ENCODE results near the gene RBM4B. TPM values are rescaled to one million over a fixed set of nuclear protein-coding genes. Genes with fewer than 3 reads are reported as not detected.

Gene RBM4B
- total RNA-seq, 1 donor from 2014 or later: 17.4 TPM

DNA sequence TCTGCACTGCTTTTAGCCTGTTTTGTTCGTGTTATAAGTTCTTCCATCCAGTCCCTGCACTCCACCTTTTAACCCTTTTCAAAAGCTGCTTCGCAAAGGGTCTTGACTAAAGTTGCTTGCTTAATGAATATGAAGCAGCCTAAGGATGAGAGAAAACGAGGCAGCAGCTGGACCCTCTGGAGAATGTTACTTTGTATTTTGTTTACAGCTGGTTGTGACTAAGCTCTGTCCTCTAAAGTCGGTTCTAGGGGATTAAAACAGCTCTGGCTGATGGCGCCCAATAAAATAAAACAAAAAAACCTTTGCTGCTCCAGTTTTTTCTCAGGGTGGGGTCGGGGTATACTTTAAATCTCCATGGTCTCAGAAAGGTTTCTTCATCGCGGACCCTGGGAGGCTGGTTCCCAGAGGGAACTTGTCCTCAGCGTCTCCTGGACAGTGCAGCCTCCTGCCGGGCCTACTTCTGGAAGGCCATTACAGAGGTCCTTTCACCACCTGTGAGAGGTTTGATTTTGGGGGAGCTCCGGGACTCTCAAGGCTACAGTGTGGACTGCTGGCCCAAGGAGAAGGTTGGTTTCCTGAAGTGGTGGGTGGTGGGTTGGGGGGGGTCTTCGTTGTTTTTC is 40.0 kb downstream of the RBM4B start:
- intact Hi-C loops (cut with DNase I): no loop called here
- H3K36me3 ChIP-seq: peaks cover 0 to 26% of the 10 kb centered on the region in 2 donors
- peak in 1 of 2 donors; percentile 88 for DNase-seq (ENCODE audit: extremely low spot score in 2 of 2)

DNA sequence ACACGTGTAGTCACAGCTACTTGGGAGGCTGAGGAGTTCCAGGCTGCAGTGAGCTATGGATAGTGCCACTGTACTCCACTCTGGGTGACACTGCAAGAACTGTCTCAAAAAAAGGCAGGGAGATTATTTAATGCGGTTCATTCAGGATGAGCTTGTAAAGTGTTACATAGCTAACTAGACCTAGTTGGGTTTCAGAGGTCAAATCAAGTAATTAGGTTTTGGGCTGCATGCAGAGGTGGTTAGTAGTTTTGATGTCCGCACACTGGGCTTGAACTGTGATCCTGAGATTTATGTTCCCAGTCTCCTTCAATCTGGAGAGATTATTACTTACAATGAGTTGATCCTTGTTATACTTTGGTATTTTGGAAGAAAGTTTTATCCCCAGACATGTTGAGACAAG is 41.3 kb downstream of the RBM4B start:
- H3K4me3 ChIP-seq: no peak overlapping the region
- H3K4me1 ChIP-seq: peaks cover 45% of the 10 kb centered on the region
- H3K36me3 ChIP-seq: peaks cover 0 to 15% of the 10 kb centered on the region in 2 donors
- DNase-seq (ENCODE audit: extremely low spot score in 2 of 2): no peak
- no peaks in the 10 kb centered on the region for H3K9me3 ChIP-seq
- no peak overlapping the region for H3K27ac ChIP-seq
- no peaks in the 10 kb centered on the region for H3K27me3 ChIP-seq
- no peak for TF ChIP-seq POLR2AphosphoS5 (IDR thresholded peaks at IDR 0.05; ENCODE audit: insufficient read depth in 1 of 2, low read depth in 1 of 2)
- no peak for TF ChIP-seq POLR2A (IDR thresholded peaks at IDR 0.05)
- TF ChIP-seq, protein P1, sequence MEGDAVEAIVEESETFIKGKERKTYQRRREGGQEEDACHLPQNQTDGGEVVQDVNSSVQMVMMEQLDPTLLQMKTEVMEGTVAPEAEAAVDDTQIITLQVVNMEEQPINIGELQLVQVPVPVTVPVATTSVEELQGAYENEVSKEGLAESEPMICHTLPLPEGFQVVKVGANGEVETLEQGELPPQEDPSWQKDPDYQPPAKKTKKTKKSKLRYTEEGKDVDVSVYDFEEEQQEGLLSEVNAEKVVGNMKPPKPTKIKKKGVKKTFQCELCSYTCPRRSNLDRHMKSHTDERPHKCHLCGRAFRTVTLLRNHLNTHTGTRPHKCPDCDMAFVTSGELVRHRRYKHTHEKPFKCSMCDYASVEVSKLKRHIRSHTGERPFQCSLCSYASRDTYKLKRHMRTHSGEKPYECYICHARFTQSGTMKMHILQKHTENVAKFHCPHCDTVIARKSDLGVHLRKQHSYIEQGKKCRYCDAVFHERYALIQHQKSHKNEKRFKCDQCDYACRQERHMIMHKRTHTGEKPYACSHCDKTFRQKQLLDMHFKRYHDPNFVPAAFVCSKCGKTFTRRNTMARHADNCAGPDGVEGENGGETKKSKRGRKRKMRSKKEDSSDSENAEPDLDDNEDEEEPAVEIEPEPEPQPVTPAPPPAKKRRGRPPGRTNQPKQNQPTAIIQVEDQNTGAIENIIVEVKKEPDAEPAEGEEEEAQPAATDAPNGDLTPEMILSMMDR (IDR thresholded peaks at IDR 0.05): no peak
- intact Hi-C loops (cut with DNase I): no loop called here

More for the DNA sequence above, 40.0 kb downstream of the RBM4B start:
- TF ChIP-seq, protein P1 (IDR thresholded peaks at IDR 0.05): no peak
- TF ChIP-seq POLR2A (IDR thresholded peaks at IDR 0.05): no peak
- TF ChIP-seq POLR2AphosphoS5 (IDR thresholded peaks at IDR 0.05; ENCODE audit: insufficient read depth in 1 of 2, low read depth in 1 of 2): no peak
- Histone ChIP-seq H3K9me3 (no peaks in the 10 kb centered on the region), H3K27ac (peak overlapping the region; percentile 72), H3K27me3 (no peaks in the 10 kb centered on the region), H3K4me1 (peaks cover 58% of the 10 kb centered on the region), H3K4me3 (peak overlapping the region; percentile 77 to 97)

GRCh38 chr11:66632952-66633351 is 44.7 kb downstream of the RBM4B start:
- peaks cover 21% of the 10 kb centered on the region for H3K4me1 ChIP-seq
- intact Hi-C loops (cut with DNase I): no loop called here
- H3K36me3 ChIP-seq: peaks cover 0 to 21% of the 10 kb centered on the region in 2 donors

GRCh38 chr11:66631883-66632282 is 45.8 kb downstream of the RBM4B start:
- no peaks in the 10 kb centered on the region for H3K9me3 ChIP-seq
- no peak overlapping the region for H3K27ac ChIP-seq
- peaks cover 19% of the 10 kb centered on the region for H3K4me1 ChIP-seq
- H3K27me3 ChIP-seq: no peaks in the 10 kb centered on the region
- intact Hi-C loops (cut with DNase I): no loop called here
- TF ChIP-seq POLR2A (IDR thresholded peaks at IDR 0.05): no peak
- TF ChIP-seq POLR2AphosphoS5 (IDR thresholded peaks at IDR 0.05; ENCODE audit: insufficient read depth in 1 of 2, low read depth in 1 of 2): no peak
- TF ChIP-seq, protein P1 (IDR thresholded peaks at IDR 0.05): no peak
- no peak overlapping the region for H3K4me3 ChIP-seq
- peaks cover 0 to 31% of the 10 kb centered on the region in 2 donors for H3K36me3 ChIP-seq
- DNase-seq (ENCODE audit: extremely low spot score in 2 of 2): no peak

More at GRCh38 chr11:66632952-66633351, 44.7 kb downstream of the RBM4B start:
- DNase-seq (ENCODE audit: extremely low spot score in 2 of 2): no peak
- Histone ChIP-seq H3K4me3 (no peak overlapping the region), H3K27me3 (no peaks in the 10 kb centered on the region), H3K9me3 (no peaks in the 10 kb centered on the region), H3K27ac (no peak overlapping the region)
- TF ChIP-seq POLR2A (IDR thresholded peaks at IDR 0.05): no peak
- no peak for TF ChIP-seq POLR2AphosphoS5 (IDR thresholded peaks at IDR 0.05; ENCODE audit: insufficient read depth in 1 of 2, low read depth in 1 of 2)
- TF ChIP-seq, protein P1 (IDR thresholded peaks at IDR 0.05): no peak

DNA sequence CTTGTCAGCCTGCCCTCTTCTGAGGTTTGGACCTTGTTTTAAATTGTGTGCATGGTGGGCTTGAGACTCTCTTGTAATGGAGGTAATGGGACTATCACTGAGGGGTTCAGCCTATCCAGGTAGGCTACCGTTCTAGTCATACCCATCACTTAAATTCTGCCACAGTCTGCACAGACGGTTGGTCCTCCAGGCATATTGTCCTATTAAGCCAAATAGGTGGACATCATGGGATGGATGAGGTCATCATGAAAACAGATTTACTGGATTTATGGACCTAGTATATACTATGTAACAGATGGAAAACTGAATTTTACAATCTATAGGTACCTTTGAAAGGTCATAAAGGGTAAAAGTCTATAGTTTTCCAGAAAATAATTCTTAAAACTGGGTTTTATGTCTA is 48.3 kb downstream of the RBM4B start:
- TF ChIP-seq POLR2AphosphoS5 (IDR thresholded peaks at IDR 0.05; ENCODE audit: insufficient read depth in 1 of 2, low read depth in 1 of 2) (no peak), POLR2A (IDR thresholded peaks at IDR 0.05) (no peak)
- TF ChIP-seq, protein P1 (IDR thresholded peaks at IDR 0.05): no peak
- intact Hi-C loops (cut with DNase I): no loop called here
- H3K9me3 ChIP-seq: no peaks in the 10 kb centered on the region
- H3K27me3 ChIP-seq: no peaks in the 10 kb centered on the region
- peaks cover 16% of the 10 kb centered on the region for H3K4me1 ChIP-seq
- H3K27ac ChIP-seq: no peak overlapping the region
- no peak overlapping the region for H3K4me3 ChIP-seq
- H3K36me3 ChIP-seq: peaks cover 0 to 57% of the 10 kb centered on the region in 2 donors
- DNase-seq (ENCODE audit: extremely low spot score in 2 of 2): no peak
